A172 (cell line): Measurements from ENCODE around the gene HSD17B12. TPM values are rescaled to one million over a fixed set of nuclear protein-coding genes. Genes with fewer than 3 reads are reported as not detected.
"Not testable (repeated sequence)": the region's sequence is repeated elsewhere in the genome, so short reads cannot be mapped to it uniquely, and the experiment has no call there.

Experiments
- DNase-seq: peaks from one replicate; pipeline ENCODE4 v3.0.0-alpha.2; 2015; ENCODE audit warnings: low spot score
- total RNA-seq: library from RNA; depleted of rRNA; stranded (reverse); fragments of >200 nt; shearing (Covaris generic); gene quantifications from 2 replicates; pipeline ENCODE4 v1.2.3, GENCODE V29; 2014; rRNA removed

HSD17B12 gene
- 98.1 and 105 TPM in 2 replicates for total RNA-seq

GRCh38 chr11:43680521-43681400, at the start of gene HSD17B12:
HSD17B12 (plus strand) TSS chr11:43680738; CDS start chr11:43680828, 90 bp downstream.
- peak; percentile 99 for DNase-seq

- no peak for DNase-seq
Measured at GRCh38 chr11:43631732-43632131, 48.8 kb upstream of the HSD17B12 start.

- DNase-seq = peak; percentile 54
Measured at GRCh38 chr11:43632181-43632580, 48.4 kb upstream of the HSD17B12 start.

GRCh38 chr11:43638717-43639116, 41.8 kb upstream of the HSD17B12 start:
- DNase-seq = no peak

GRCh38 chr11:43639224-43639623, 41.3 kb upstream of the HSD17B12 start:
- DNase-seq = no peak

- no peak for DNase-seq
Measured at GRCh38 chr11:43639920-43640319, 40.6 kb upstream of the HSD17B12 start.

GRCh38 chr11:43643898-43644620, 36.5 kb upstream of the HSD17B12 start:
- DNase-seq = peak; percentile 83

- no peak for DNase-seq
Measured at GRCh38 chr11:43644621-43645299, 35.8 kb upstream of the HSD17B12 start.

GRCh38 chr11:43646767-43647166, 33.8 kb upstream of the HSD17B12 start:
- no peak for DNase-seq

GRCh38 chr11:43648888-43649287, 31.6 kb upstream of the HSD17B12 start:
- no peak for DNase-seq

- no peak for DNase-seq
Measured at GRCh38 chr11:43649501-43649900, 31.0 kb upstream of the HSD17B12 start.

GRCh38 chr11:43649921-43650320, 30.6 kb upstream of the HSD17B12 start:
- DNase-seq = no peak

GRCh38 chr11:43663018-43663417, 17.5 kb upstream of the HSD17B12 start:
- not testable (repeated sequence) for DNase-seq

- no peak for DNase-seq
Measured at GRCh38 chr11:43664295-43664694, 16.2 kb upstream of the HSD17B12 start.

GRCh38 chr11:43671284-43671683, 9.3 kb upstream of the HSD17B12 start:
- DNase-seq = not testable (repeated sequence)

GRCh38 chr11:43674560-43674959, 6.0 kb upstream of the HSD17B12 start:
- no peak for DNase-seq

GRCh38 chr11:43676933-43677332, 3.6 kb upstream of the HSD17B12 start:
- DNase-seq = no peak

- no peak for DNase-seq
Measured at GRCh38 chr11:43681401-43681942, 934 bp downstream of the HSD17B12 start.

- not testable (repeated sequence) for DNase-seq
Measured at GRCh38 chr11:43682081-43682480, 1.5 kb downstream of the HSD17B12 start.

- no peak for DNase-seq
Measured at GRCh38 chr11:43685440-43685839, 4.9 kb downstream of the HSD17B12 start.

GRCh38 chr11:43686207-43686606, 5.7 kb downstream of the HSD17B12 start:
- DNase-seq = no peak
